HEK293T (cell line): ENCODE measurements around the gene TM7SF3.

Experiments used
- CTCF ChIA-PET: fragments of 350-600 bp; formaldehyde crosslinking; extraction: SDS; loops from one replicate; lab custom pipeline; 2021; ENCODE audit warnings: antibody characterized with exemption, inconsistent platforms; lab: Yijun Ruan, JAX
- POLR2A ChIA-PET: fragments of 350-600 bp; formaldehyde crosslinking; extraction: SDS; loops from one replicate; lab custom pipeline; 2020; ENCODE audit warnings: antibody characterized with exemption, inconsistent platforms; lab: Yijun Ruan, JAX
- DNase-seq: peaks from one replicate; pipeline ENCODE4 v3.0.0; 2012; ENCODE audit warnings: mixed read lengths; ENCODE audit errors: extremely low spot score
- ARNT ChIP-seq: fragments of 450-650 bp; IDR thresholded peaks from 2 replicates; pipeline ENCODE4 v1.6.1; 2017; ENCODE audit warnings: mild to moderate bottlenecking
- BHLHE40 ChIP-seq: fragments of 450-650 bp; IDR thresholded peaks from 2 replicates; pipeline ENCODE4 v1.6.1; 2016; ENCODE audit warnings: mild to moderate bottlenecking, moderate library complexity, borderline replicate concordance
- CTBP1 ChIP-seq: fragments of 450-650 bp; IDR thresholded peaks from 2 replicates; pipeline ENCODE4 v1.6.1; 2016; ENCODE audit warnings: borderline replicate concordance
- ELF4 ChIP-seq: fragments of 450-650 bp; IDR thresholded peaks from 2 replicates; pipeline ENCODE4 v1.6.1; 2017; ENCODE audit warnings: antibody characterized with exemption
- FOXA1 ChIP-seq: fragments of 450-650 bp; IDR thresholded peaks from 2 replicates; pipeline ENCODE4 v1.6.1; 2016; ENCODE audit warnings: mild to moderate bottlenecking
- FOXK2 ChIP-seq: fragments of 450-650 bp; IDR thresholded peaks from 2 replicates; pipeline ENCODE4 v1.6.1; 2016; ENCODE audit warnings: mild to moderate bottlenecking
- FOXM1 ChIP-seq: fragments of 450-650 bp; IDR thresholded peaks from 2 replicates; pipeline ENCODE4 v1.6.1; 2017; ENCODE audit warnings: mild to moderate bottlenecking, borderline replicate concordance
- HDGF ChIP-seq: fragments of 450-650 bp; IDR thresholded peaks from 2 replicates; pipeline ENCODE4 v1.6.1; 2017; ENCODE audit warnings: antibody characterized with exemption, borderline replicate concordance
- L3MBTL2 ChIP-seq: fragments of 450-650 bp; conservative IDR thresholded peaks from 2 replicates; pipeline ENCODE4 v1.6.1; 2016; ENCODE audit warnings: mild to moderate bottlenecking
- LEF1 ChIP-seq: fragments of 450-650 bp; IDR thresholded peaks from 2 replicates; pipeline ENCODE4 v1.6.1; 2017; ENCODE audit warnings: mild to moderate bottlenecking, borderline replicate concordance
- NFRKB ChIP-seq: fragments of 450-650 bp; IDR thresholded peaks from 2 replicates; pipeline ENCODE4 v1.6.1; 2016; ENCODE audit warnings: mild to moderate bottlenecking, moderate library complexity
- PKNOX1 ChIP-seq: fragments of 450-650 bp; IDR thresholded peaks from 2 replicates; pipeline ENCODE4 v1.6.1; 2016
- SP1 ChIP-seq: fragments of 450-650 bp; IDR thresholded peaks from 2 replicates; pipeline ENCODE4 v1.6.1; 2017
- SUZ12 ChIP-seq: fragments of 450-650 bp; IDR thresholded peaks from 2 replicates; pipeline ENCODE4 v1.6.1; 2016; ENCODE audit warnings: mild to moderate bottlenecking
- TARDBP ChIP-seq: fragments of 450-650 bp; IDR thresholded peaks from 2 replicates; pipeline ENCODE4 v1.6.1; 2016
- ZNF384 ChIP-seq: fragments of 450-650 bp; IDR thresholded peaks from 2 replicates; pipeline ENCODE4 v1.6.1; 2016

TM7SF3 gene

GRCh38 chr12:26997003-26997402, 17.2 kb downstream of the TM7SF3 start:
- CTCF ChIA-PET: no interaction called here
- TF ChIP-seq ELF4 (no peak), FOXA1 (no peak), SP1 (no peak), FOXM1 (no peak), CTBP1 (no peak), SUZ12 (no peak), L3MBTL2 (no peak), FOXK2 (no peak)
- DNase-seq: no peak
- POLR2A ChIA-PET: no interaction called here

DNA sequence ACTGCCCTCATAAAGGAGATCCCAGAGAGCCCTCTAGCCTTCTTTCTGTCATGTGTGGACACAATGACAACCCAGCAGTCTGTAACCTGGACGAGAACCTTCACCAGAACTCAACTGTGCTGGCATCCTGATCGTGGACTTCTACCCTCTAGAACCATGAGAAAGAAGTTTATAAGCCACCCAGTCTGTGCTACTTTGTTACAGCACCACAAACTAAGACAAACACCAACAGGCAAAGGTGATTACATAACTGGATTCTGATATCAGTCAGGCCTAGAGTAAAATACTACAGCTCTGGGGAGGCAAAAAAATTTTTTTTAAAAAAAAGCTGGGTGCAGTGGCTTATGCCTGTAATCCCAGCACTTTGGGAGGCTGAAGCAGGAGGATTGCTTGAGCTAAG, 18.5 kb downstream of the TM7SF3 start:
- no peak for DNase-seq
- TF ChIP-seq TARDBP: no peak
- no peak for TF ChIP-seq PKNOX1
- TF ChIP-seq CTBP1: no peak
- no peak for TF ChIP-seq FOXA1
- no peak for TF ChIP-seq LEF1
- no peak for TF ChIP-seq SUZ12
- TF ChIP-seq SP1: no peak
- no peak for TF ChIP-seq ARNT
- CTCF ChIA-PET: no interaction called here
- POLR2A ChIA-PET: interaction anchor here (1.4 kb wide), 1 partner anchor 16 kb away, joined by 3 read pairs; no protein-coding TSS in a partner anchor

- CTCF ChIA-PET: interaction anchor here (1.1 kb wide), 1 partner anchor 312 kb away, joined by 3 read pairs; no protein-coding TSS in a partner anchor
- no peak for DNase-seq
- POLR2A ChIA-PET: no interaction called here
- no peak for TF ChIP-seq L3MBTL2
- TF ChIP-seq SP1: no peak
- no peak for TF ChIP-seq HDGF
These were observed 20.1 kb downstream of the TM7SF3 start for GRCh38 chr12:26994109-26994508.

DNA sequence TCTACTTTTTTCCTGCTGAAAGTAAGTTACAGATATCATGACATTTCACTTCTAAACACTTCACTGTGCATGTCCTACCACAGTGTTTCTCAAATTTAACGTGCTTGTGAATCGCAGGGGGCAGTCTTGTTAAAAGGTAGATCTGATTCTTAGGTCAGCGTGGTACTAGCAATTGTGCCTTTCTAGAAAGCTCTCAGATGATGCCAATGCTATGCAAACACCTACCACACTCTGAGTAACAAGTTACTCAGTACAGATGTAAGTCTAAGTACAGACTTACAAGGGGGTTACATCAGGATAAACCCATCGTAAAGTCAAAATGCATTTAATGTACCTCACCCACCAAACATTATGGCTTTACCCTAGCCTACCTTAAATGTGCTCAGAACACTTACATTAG, 22.4 kb downstream of the TM7SF3 start:
- POLR2A ChIA-PET: no interaction called here
- CTCF ChIA-PET: no interaction called here
- TF ChIP-seq TARDBP (no peak), ELF4 (no peak), NFRKB (no peak), HDGF (no peak), BHLHE40 (no peak), CTBP1 (no peak)
- DNase-seq: no peak

- DNase-seq: no peak
- POLR2A ChIA-PET: no interaction called here
- CTCF ChIA-PET: interaction anchor here (0.6 kb wide), 1 partner anchor 159 kb away, joined by 6 read pairs; no protein-coding TSS in a partner anchor
- TF ChIP-seq ELF4: no peak
- no peak for TF ChIP-seq TARDBP
- no peak for TF ChIP-seq FOXM1
- TF ChIP-seq CTBP1: no peak
- TF ChIP-seq LEF1: no peak
- no peak for TF ChIP-seq BHLHE40
- no peak for TF ChIP-seq L3MBTL2
- no peak for TF ChIP-seq ZNF384
These were observed 24.3 kb downstream of the TM7SF3 start for GRCh38 chr12:26989873-26990272.

DNA sequence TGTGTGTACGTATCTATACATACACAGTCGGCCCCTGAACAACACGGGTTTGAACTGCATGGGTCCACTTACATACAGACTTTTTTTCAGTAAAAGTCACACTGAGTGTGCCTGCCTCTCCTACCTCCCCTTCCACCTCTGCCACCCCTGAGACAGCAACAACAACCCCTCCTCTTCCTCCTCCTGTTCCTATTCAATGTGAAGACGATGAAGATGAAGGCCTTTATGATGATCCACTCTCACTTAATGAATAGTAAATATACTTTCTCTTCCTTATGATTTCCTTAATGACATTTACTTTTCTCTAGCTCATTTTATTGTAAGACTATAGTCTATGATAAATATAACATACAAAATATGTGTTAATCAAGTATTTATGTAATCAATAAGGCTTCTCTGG, 25.5 kb downstream of the TM7SF3 start:
- DNase-seq: no peak
- TF ChIP-seq FOXA1 (no peak), SP1 (no peak), PKNOX1 (no peak), HDGF (no peak), FOXK2 (no peak)
- ChIA-PET CTCF (no interaction called here), POLR2A (no interaction called here)

DNA sequence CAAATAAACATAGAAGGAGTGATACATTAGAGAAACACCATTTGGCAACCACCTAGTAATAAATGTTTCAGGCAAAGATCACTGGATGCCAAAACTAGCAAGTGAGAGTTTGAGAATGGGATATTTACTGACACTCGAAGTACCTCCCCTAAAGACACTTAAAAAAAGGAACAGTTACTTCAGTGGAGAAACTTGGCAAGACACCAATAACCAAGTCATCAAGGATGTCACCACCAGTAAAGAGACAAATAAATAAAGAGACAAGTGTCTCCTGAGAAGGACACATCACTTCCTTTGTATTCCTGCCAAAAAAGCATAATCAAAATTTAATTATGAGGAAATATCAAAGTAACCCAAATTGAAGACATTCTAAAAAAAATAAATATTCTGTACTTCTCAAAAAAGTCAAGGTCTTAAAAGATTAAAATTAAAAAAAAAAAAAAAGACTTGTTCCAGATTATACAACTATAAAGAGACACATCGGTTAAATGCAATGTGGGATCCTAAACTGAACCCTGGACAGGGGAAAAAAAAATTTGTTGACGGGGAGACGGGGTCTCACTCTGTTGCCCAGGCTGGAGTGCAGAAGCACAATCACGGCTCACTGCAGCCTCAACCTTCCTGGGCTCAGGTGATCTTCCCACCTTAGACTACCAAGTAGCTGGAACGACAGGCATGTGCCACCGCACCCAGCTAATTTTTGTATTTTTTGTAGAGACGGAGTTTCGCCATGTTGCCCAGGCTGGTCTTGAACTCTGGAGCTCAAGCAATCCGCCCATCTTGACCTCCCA, 26.4 kb downstream of the TM7SF3 start:
- POLR2A ChIA-PET: no interaction called here
- TF ChIP-seq LEF1 (no peak), FOXA1 (no peak), ARNT (no peak), SP1 (no peak), SUZ12 (no peak), BHLHE40 (no peak), L3MBTL2 (no peak), HDGF (no peak), PKNOX1 (no peak), FOXK2 (no peak), NFRKB (no peak), CTBP1 (no peak), ZNF384 (no peak), ELF4 (no peak)
- DNase-seq: no peak
- CTCF ChIA-PET: no interaction called here
